RWPE2 (cell line): ENCODE results near the gene NOBOX.

ENCODE experiments used
- ATAC-seq: fragments of 200-7000 bp; cut with Tn5 transposase; 3 replicates; pipeline ENCODE4 v1.9.1; 2021; ENCODE audit warnings: low read depth
- DNase-seq: peaks from one replicate; pipeline ENCODE4 v3.0.0-alpha.2; 2020; ENCODE audit warnings: low spot score
- H3K27ac ChIP-seq: fragments of 450-650 bp; 2 replicates; pipeline ENCODE4 v1.5.1; 2017; ENCODE audit warnings: mild to moderate bottlenecking; ENCODE audit not compliant: poor library complexity, severe bottlenecking
- H3K27me3 ChIP-seq: fragments of 250-450 bp; sonication (Bioruptor Pico); 2 replicates; pipeline ENCODE4 v1.5.1; 2021; ENCODE audit warnings: mild to moderate bottlenecking, moderate library complexity; ENCODE audit not compliant: insufficient read depth, poor library complexity, severe bottlenecking
- H3K36me3 ChIP-seq: fragments of 250-450 bp; sonication (Bioruptor Pico); 2 replicates; pipeline ENCODE4 v1.5.1; 2020; ENCODE audit warnings: low read depth, mild to moderate bottlenecking, moderate library complexity
- H3K4me1 ChIP-seq: fragments of 250-450 bp; sonication (Bioruptor Pico); 2 replicates; pipeline ENCODE4 v1.5.1; 2021; ENCODE audit warnings: mild to moderate bottlenecking, moderate library complexity; ENCODE audit not compliant: insufficient read depth, poor library complexity, severe bottlenecking
- H3K4me3 ChIP-seq: fragments of 250-450 bp; sonication (Bioruptor Pico); 2 replicates; pipeline ENCODE4 v1.5.1; 2021; ENCODE audit warnings: mild to moderate bottlenecking, moderate library complexity; ENCODE audit not compliant: severe bottlenecking
- H3K9me3 ChIP-seq: fragments of 250-450 bp; sonication (Bioruptor Pico); 2 replicates; pipeline ENCODE4 v1.5.1; 2021; ENCODE audit warnings: mild to moderate bottlenecking, moderate library complexity; ENCODE audit not compliant: severe bottlenecking
- TF ChIP-seq, protein P1 (sequence below): fragments of 450-650 bp; IDR thresholded peaks from one replicate; pipeline ENCODE4 v1.5.1; 2017; ENCODE audit warnings: mild to moderate bottlenecking, moderate library complexity; ENCODE audit not compliant: poor library complexity, severe bottlenecking

The NOBOX gene

DNA sequence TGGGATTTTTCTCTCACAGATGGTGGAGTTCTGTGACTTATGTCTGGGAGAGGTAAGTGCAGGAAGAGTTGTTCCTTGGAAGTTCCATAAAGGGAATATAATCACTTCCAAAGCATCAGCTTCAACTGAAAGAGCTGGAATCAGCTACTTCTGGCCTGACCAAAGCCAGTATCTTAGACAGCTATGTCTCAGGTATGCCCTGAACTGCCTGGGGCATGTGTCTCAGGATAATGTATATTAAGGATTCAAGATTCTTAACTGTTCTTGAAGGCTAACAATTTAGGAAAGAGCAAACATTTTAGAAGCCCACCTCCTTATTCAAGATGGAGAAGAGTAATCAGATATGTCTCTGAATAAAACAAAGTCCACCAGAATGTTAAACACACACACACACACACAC is 12.4 kb upstream of the NOBOX start:
- peak overlapping the region; percentile 31 for H3K27ac ChIP-seq
- H3K27me3 ChIP-seq, result no peaks in the 10 kb centered on the region
- H3K4me3 ChIP-seq, result no peak overlapping the region
- DNase-seq, result no peak
- peaks cover 18% of the 10 kb centered on the region for H3K4me1 ChIP-seq
- TF ChIP-seq, protein P1, sequence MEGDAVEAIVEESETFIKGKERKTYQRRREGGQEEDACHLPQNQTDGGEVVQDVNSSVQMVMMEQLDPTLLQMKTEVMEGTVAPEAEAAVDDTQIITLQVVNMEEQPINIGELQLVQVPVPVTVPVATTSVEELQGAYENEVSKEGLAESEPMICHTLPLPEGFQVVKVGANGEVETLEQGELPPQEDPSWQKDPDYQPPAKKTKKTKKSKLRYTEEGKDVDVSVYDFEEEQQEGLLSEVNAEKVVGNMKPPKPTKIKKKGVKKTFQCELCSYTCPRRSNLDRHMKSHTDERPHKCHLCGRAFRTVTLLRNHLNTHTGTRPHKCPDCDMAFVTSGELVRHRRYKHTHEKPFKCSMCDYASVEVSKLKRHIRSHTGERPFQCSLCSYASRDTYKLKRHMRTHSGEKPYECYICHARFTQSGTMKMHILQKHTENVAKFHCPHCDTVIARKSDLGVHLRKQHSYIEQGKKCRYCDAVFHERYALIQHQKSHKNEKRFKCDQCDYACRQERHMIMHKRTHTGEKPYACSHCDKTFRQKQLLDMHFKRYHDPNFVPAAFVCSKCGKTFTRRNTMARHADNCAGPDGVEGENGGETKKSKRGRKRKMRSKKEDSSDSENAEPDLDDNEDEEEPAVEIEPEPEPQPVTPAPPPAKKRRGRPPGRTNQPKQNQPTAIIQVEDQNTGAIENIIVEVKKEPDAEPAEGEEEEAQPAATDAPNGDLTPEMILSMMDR, result no peak
- peak; percentile 60 for ATAC-seq
- H3K36me3 ChIP-seq, result no peaks in the 10 kb centered on the region
- no peaks in the 10 kb centered on the region for H3K9me3 ChIP-seq

GRCh38 chr7:144414815-144415214 is 11.3 kb upstream of the NOBOX start:
- H3K4me3 ChIP-seq, result no peak overlapping the region
- H3K27ac ChIP-seq, result no peak overlapping the region
- no peaks in the 10 kb centered on the region for H3K27me3 ChIP-seq
- no peak for ATAC-seq
- no peak for DNase-seq
- TF ChIP-seq, protein P1, result no peak
- peaks cover 18% of the 10 kb centered on the region for H3K4me1 ChIP-seq
- H3K36me3 ChIP-seq, result no peaks in the 10 kb centered on the region
- H3K9me3 ChIP-seq, result no peaks in the 10 kb centered on the region

DNA sequence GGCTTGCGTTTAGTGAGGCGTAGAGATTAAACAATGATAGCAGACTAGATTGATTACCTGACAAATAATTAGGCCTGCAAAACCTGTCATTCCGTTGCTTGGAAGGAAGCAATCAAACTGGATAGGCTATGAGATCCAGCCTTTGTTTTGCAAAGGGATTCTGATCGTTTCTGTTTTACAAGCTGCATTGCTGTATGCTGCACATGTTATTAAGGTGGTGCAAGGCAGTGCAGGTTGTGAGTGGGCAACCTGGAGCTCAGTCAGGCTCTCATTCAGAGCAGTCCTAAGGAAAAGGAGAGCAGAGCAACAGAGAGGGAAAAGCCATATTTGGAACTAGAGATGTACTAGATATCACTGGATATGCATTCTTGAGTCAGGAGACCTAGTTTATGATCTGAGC is 6.9 kb upstream of the NOBOX start:
- peaks cover 25% of the 10 kb centered on the region for H3K4me1 ChIP-seq
- no peaks in the 10 kb centered on the region for H3K9me3 ChIP-seq
- TF ChIP-seq, protein P1, result no peak
- no peak overlapping the region for H3K27ac ChIP-seq
- H3K27me3 ChIP-seq, result no peaks in the 10 kb centered on the region
- ATAC-seq (no peak), DNase-seq (no peak)
- H3K4me3 ChIP-seq, result no peak overlapping the region
- H3K36me3 ChIP-seq, result no peaks in the 10 kb centered on the region

GRCh38 chr7:144408121-144408520 is 4.6 kb upstream of the NOBOX start:
- Histone ChIP-seq H3K4me1 (peaks cover 25% of the 10 kb centered on the region), H3K27me3 (no peaks in the 10 kb centered on the region), H3K27ac (peak overlapping the region; percentile 83), H3K4me3 (no peak overlapping the region), H3K36me3 (no peaks in the 10 kb centered on the region), H3K9me3 (no peaks in the 10 kb centered on the region)
- no peak for DNase-seq
- TF ChIP-seq, protein P1, result no peak
- ATAC-seq, result peak; percentile 37

DNA sequence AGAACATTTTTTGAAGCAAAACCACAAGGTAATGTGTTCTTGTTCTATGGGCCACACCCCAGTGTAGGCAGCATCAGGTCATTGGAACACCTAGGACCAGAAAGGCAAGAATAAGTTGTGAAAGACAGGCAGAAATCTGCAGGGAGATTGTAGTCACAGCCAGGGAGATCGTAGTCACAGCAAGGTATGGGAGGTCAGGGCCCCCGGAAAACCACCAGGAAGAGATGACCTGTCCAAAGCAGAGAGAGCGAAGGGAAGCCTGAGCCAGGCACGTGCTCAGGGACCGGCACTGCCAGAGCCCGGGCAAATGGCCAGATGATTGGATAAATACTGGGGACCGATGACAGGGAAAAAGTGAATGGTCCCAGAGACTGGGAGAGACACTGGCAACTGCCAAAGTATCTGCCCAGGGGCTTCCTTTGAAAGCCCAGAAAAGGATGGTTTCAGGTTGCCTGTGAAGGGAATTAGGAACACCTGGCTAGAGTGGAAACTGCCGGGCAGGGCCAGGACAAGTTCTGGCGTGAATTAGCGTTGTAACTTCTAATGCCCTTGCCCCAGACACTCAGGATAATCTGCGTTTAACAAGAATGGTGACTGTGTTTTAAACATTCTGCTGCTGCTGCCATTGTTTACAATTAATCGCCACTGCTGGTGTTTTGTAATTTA is 3.9 kb upstream of the NOBOX start:
- Histone ChIP-seq H3K27me3 (no peaks in the 10 kb centered on the region), H3K9me3 (no peaks in the 10 kb centered on the region), H3K4me3 (no peak overlapping the region), H3K27ac (peak overlapping the region; percentile 83), H3K36me3 (no peaks in the 10 kb centered on the region), H3K4me1 (peaks cover 25% of the 10 kb centered on the region)
- DNase-seq, result no peak
- ATAC-seq, result peak; percentile 82
- TF ChIP-seq, protein P1, result no peak
